ENCODE data around the gene NCKAP5.

DNA sequence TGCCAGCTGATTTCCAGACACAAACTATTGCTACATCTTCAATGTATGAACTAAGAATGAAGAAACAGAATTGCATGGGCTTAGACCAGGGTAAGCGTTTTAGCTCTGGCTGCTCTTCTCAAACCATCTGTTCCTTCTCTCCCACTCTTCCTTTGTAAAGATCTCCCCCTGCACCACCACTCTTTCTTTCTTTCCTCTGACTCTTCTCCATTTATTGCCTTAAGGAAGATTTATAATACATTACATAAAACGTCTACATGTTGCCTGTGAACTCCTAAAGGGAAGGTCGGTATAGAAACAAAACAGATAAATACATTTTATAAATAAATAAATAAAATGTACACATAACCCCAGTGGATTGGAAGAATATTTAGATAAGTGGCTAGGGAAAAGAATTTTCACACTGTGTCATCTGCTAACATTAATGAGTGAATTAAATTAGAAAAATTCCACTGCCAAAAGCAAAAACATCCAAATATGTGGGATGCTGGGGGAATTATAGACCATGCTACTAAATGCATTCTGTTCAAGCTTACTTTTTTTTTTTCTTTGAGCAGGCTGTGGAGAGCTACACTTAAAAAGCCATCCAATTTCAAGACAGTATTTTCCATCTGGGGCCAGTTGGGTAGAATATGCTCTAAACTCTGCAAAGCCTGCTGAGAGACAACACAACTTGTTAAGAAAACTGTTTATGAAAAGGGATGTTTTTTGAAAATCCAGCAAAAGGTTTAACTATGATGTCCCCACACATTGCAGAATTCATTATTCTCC, 41.5 kb downstream of the NCKAP5 start:
- TF ChIP-seq CTCF (IDR thresholded peaks at IDR 0.05) (no peak), EP300 (IDR thresholded peaks at IDR 0.05) (no peak)
